ENCODE measurements around the gene C16orf46.

The C16orf46 gene

DNA sequence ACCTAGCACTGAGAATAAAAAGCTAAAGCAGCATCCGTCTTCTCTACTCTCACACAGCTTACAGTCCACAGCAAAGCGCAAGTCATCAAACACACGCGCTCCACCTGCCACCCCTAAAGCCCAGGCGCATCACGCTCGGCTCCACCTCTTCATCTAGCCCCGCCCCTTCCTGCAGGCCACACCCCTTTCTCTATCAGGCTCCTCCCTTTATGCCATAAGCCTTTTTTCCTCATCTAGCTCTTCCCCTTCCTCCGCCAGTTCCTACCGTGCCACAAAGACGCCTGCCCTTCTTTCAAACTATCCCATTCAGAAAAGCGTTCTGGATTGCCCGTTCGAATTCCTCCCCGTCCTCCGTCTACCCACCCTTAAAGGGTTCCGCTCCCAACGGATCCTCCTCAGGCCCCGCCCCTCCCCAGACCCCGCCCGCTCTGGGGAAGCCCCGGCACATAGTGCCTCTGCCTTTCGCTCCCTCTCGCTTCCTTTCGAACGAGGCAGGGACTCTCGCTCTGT, 417 bp downstream of the C16orf46 start:
- DNase-seq = peak in 52 of 56 donors; percentile 60 to 100 (median 95)

DNA sequence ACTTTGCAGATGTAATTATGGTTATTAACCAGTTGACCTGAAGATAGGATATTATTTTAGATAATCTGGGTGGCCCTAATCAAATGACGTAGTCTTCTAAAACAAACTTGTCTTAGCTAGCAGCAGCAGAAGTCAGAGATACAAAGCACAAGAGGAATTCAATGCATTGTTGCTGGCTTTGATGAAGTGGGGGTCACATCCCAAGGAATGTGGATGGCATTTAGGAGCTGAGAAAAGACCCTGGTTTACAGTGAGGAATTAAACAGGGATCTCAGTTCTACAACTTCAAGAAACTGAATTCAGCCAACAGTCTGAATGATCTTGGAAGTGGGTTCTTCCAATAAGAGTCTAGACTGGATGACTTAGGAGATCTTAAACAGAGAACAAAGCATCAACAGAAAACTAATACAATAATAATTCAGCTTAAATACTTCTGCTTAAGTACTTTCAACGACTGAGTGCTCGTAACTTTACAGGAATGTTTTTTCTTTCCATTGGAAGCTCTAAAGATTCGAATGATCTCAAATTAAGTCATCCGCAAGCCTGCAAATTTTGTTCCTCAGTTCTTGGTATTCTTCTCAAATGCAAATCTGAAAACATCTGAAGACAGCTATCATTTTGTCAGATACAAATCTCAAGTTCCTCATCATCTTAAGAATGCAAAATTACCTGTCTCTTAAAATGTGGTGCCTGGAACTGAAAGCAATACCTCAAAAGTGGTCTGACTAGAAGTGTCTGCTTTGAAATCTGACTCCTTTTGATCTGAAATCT, 3.3 kb downstream of the C16orf46 start:
- DNase-seq = no peak

DNA sequence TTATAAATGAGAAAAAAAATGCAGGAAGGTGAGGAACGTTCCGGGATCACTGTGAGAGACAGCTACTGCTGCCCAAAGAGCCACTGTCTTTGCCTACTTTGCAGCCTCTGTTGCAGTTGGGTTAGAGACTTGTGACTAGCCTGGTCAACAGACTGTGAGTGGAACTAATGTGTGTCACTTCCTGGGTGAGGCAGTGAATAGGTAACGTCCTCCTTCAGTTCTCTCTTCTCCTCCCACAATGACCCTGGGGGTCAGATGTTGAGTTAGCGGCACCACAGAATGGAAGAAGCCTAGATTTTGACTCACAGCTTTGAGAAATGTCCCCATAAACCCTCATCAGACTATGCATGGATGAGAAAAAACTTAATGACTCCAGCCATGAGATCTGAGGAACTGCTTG, 5.2 kb downstream of the C16orf46 start:
- DNase-seq = no peak

DNA sequence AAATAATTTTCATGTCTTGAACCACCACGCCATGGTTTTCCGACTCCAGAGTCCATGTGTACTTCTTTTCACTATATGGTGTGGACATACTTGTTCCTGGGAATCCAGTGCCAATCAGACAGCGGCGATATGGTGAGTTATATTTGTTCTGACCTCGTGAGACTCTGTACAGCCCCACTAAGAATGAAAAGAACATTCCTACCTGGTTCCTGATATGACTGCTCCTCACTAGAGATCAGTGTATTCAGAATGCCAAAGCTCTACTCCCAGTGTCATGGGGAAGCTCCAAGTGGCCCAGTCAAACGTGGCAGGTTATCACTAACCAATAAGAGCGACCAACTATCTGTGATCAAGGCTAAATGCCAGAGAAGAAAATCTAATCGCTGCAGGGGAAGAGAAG, 6.1 kb downstream of the C16orf46 start:
- no peak for DNase-seq

DNA sequence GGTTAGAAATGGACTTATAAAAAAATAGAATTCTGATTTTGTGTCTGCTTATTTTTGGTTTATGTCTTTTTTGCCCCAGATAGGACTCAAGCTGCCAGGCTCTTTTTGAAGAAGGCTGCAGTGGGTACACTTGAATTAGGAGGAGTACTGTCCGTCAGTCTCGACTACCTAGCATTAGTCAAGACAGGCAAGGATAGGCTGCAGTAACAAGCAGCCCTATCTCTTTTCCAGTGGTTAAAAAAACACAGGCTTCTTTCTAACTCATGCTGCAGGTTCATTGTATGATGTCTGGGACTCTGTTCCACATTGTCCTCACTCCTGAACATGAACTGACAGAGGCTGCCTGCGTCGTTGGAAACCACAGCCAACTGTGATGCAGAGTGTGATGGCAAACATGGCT, 8.0 kb downstream of the C16orf46 start:
- DNase-seq = no peak

DNA sequence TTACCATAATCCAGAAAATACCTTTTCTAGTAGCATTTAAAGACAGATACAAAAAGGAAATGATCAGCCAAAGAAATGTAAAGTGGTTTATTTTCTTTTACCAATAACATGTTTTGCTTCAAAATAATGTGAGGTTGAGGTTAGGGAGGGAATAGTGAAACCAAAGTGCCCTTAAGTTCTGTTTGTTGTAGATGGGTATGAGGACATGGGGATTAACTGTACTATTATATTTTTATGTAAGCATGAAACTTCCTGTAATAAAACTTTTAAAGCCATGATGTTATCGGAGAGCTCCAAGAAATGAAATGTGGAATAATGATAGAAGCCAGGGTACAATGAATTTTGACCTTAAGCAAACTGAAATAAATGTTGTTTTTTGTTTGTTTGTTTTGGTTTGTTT, 9.9 kb downstream of the C16orf46 start:
- no peak for DNase-seq

DNA sequence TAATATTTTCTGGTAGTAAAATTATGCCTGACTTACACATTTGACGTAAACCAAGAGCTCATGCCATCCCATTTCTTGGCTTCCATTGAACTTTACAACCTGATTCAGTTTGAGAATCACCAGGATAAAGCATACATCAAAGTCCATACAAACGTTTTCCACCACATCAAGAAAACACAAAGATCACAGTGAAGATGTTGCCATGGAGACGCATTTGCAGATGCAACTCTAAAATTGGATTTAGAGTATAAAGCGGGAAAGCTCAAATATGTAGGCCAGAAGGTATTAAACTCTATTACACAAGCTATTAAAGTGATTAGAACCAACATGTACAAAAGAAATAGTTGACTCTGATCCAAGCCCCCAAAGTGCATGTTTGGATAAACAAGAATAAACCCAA, 10.4 kb downstream of the C16orf46 start:
- DNase-seq = no peak

DNA sequence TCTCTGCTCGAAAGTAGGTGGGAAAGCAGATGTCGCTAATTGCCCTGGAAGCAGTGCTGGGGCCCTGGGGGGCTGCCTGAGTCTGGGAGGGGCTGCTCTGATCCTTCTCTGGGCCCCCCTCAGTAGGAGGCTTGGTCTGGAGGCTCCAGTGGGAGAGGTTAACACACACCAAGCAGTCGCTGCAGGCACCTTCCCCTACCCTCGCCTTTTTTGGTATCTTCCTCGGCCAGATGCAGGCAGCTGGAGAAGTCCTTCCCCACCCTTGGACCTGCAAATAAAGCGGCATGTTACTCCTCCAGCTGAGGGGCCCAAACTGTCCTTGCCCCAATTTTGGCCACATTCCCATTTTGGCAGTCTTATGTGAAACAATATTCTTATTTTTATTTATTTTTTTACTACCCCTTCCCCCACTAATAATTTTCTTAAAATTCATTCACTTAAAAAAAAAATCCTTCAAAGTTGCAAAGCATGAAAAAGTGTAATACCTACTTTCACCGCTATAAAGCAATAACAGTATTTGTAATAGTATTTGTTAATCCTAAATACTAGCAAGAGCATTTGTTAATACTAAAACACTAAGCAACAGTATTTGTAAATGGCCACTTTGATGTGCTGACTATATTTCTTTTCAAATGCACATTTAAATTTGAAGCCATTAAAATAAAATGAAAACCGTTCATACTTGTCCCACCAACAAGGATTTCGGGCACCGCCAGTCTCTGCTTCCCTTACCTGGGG, 15.0 kb downstream of the C16orf46 start:
- no peak for DNase-seq

DNA sequence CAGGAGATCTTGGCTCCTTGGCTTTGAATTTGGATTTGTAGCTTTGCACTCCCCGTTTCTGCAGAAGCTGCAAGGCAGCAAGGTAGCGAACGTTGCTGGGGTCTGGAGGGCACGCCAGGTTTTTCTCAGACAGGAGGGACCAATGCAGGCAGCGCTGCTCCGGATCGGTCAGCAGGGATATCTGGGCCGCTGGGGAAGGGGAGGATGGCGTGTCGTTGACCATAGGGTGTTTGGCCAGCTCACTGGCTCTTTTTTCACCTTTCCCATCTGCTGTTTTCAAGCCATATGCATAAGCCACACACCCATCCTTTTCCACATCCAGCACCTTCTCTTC, 15.8 kb downstream of the C16orf46 start:
- no peak for DNase-seq

DNA sequence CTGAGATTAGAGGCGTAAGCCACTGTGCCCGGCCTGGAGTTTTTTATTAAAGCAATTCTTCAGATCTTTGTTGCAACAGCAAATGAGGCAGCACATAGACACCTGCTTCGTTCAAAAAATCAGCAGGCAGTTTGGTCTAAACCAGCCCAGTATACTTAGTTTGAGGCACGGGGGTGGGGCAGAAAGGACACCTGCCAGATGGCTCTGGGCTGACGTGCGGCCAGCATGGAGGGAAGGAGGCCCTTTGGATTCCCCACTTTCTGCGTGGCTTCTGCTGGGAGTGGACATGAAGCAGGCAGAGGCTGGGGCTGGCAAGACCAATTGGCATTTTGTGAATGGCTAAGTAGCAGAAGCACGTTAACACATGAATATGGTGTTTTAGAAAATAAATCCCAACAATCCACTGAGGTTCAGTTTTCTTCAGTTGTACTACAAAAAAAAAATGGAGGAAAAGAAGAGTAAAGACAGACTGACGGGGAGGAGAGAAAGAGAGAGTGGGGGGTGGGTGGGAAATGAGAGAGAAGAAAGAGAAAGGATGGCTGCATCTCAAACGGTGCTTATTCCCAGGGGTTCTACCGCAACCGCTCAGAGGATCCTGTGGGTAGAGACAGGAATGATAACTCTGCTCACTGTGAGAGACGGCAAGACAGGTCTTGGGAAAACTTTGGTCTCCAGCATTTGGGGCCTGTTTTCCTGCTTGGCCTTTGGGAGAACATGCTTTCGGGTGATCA, 16.3 kb downstream of the C16orf46 start:
- no peak for DNase-seq

DNA sequence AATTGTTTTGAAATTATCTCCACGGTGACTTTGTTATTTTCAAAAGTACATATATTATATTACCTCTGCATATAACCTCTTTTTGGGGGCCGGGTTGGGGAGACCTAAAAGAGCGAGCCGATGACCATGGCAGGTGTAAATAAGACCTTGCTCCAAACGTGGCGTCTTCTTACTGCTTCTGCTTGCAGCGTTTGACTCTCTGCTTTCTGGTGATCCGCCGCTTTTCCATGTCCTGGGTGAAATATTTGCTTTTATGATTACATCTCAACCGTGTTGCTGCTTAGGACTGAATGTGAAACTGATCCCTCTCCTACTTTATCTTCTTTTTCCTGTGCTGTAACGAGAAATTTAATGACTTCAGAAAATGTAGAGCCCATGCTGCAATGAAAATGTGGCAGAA, 23.3 kb downstream of the C16orf46 start:
- DNase-seq = no peak

DNA sequence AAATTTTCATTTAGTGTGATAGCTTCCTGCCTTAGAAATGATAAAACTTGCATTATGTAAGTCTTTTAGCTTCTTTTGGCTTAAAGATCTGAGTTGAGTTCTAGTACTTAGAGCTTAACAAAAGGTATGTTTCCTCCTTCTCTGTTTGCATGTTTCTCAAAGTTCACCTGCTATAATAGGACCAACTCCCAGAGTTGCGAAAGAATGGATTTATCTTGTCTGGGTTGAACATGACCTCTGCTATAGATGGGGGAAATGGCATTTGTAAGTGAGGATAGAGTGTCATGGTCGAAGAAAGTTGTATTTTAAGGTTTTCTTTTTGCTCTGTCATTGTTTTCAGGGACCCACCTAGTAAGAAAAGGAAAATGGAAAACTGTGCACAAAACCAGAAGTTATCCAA, 34.2 kb downstream of the C16orf46 start:
- no peak for DNase-seq

DNA sequence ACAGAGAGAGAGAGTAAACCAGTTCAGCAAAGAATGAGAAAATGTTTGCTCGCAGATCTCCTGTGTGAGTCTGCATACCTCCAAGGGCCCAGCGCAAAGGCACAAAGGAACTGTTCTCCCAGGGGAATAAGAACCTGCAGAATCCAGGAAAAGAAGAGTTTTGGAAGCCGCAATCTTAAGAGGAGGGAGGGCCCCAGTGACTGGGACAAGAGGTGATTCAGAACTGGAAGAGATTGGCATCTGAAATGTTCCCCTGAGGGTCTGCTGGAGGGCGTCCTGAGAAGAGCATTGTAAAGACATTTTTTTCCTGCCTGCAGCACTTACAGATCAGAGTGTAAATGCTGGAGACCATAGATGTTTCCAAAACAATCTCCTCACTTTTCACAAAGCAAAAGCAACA, 35.3 kb downstream of the C16orf46 start:
- no peak for DNase-seq

DNA sequence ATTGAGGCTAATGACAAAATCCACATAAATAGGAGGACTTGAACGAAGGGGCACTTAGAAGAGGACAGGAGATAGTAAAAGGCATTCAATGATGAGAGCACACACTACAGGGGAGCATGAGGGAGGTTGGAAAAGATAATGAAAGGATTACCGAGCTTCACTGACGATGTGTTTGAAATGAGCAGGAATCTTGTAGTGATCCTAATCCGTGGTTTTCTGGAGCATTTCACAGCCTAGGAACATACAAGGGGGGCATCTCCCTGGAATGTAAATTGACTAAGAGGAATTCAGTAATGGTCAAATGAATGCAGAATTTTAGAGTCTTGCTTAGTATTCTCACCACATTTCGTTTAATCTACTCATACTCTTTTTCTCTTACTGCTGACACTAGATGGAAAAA, 36.2 kb downstream of the C16orf46 start:
- DNase-seq = no peak

DNA sequence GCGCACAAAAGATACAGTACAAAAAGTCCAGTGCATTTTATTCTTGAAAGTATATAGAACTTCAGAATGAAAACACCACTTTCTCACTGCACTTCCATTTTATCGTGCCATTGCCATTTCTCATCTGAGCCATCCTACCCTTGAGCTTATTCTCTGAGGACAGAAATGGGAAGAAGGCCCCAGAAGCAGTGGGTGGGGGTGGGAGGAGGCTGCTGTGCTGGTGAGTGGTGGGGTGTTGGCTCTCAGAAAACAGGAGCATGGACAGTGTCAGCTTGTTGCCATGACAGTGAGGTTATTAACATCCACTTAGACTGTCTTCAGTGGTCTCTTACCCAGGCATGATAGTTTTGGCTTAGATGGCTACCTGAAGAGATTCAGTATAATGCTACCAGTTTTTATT, 36.9 kb downstream of the C16orf46 start:
- no peak for DNase-seq

DNA sequence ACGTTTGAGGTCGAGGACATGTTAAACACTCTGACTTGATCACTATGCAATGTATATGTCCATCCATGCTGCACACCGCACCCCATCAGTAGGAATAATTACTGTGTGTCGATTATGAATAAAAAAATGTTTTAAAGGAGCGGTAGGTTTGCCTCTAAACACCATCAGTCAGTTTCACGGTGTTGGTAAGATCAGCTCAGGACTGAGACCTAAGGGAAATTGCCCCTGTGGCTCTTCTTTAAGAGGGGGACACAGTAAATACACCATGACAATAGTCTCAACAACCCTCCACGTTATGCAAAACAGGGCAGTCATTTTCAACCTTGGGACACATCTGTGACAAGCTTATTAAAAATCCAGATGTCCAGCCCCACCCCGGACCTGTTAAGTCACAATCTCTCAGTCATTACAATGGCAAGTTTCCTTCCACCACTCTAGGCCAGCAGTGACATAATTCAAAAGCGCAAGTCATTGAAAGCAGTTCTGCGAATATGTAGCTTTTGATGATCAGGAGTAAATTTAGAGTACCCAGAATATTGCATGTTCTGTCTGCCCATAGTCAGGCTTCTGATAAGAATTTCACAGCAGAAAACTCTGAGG, 40.2 kb downstream of the C16orf46 start:
- DNase-seq = no peak

DNA sequence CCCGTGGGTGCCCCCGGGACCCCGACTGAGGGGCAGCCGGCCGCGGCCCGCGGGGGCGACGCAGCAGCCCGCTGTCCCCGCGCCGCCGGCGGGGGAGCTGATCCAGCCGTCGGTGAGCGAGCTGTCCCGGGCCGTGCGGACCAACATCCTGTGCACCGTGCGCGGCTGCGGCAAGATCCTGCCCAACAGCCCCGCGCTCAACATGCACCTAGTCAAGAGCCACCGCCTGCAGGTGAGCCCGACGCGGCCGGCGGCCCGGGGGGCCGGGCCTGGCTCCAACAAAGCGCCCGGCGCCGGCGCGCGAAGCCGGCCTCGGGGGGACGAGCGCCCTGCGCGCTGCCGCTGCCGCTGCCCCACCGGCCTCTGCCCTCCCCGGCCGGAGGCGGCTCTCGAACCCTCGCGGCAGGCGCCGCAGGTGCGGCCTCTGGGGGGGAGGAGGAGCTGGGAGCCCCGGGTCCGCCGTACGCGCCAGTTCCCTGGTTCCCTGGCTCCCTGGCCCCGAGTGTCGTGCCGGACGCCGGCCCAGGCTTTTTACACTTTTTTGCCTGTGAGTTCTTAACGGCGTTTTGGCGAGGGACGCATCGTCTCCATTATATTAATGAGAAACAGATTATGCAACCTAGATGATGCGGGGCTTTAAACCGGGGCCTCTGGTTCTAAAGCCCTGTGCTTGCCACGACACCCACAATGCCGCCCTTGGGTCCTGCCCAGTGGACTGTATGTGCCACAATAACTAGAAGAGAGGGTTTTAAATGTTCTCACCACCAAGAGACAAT, 40.9 kb downstream of the C16orf46 start:
- DNase-seq = peak in 26 of 56 donors; percentile 3 to 54 (median 34)

DNA sequence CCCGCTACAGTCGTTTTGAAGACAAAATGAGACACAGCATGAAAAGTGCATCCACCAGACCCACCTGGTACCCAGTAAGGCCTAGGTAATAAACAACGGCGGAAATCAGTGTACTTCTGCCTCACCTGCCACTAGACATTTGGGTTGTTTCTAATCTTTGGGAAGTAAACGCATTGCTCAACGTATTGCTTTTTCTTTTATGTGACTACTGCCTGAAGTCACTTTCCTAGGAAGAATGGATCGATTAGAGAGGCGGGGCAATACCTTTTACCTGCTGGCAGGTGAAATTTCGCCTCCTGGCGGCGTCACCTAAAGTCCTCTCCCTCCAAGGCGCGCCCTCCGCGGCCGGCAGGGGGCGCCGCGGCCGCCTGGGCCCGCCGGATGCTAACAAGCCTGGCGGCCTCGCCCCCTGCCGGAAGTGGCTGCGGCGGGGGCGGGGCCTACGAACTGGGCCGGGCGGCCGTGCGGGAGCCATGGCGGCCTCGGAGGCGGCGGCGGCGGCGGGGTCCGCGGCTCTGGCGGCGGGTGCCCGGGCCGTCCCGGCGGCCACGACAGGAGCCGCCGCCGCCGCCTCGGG, 41.6 kb downstream of the C16orf46 start, which contains the start of gene ATMIN:
Gene ATMIN, plus strand, starts transcription at position 445 of the 577 bp plus-strand sequence. Its CDS starts 29 bp downstream, at position 474.
- peak in 51 of 56 donors; percentile 11 to 84 (median 55) for DNase-seq

DNA sequence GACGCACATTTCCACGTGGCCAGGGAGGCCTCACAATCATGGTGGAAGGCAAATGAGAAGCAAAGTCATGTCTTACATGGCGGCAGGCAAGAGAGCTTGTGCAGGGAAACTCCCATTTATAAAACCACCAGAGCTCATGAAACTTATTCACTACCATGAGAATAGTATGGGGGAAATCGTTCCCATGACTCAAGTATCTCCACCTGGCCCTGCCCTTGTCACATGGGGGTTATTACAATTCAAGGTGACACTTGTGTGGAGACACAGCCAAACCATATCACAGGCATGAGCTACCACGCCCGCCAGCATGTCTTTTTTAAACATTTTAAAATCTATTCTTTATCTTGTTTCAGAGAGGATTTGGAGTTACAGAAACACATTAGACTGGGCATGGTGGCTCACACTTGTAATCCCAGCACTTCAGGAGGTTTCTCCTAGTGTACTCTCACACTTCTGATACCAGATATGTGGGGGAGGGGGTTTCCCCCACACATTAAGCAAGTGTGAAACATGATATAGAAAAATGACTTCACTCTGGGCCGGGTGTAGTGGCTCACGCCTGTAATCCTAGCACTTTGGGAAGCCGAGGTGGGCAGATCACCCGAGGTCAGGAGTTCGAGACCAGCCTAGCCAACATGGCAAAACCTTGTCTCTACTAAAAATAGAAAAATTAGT, 47.0 kb downstream of the C16orf46 start:
- no peak for DNase-seq

DNA sequence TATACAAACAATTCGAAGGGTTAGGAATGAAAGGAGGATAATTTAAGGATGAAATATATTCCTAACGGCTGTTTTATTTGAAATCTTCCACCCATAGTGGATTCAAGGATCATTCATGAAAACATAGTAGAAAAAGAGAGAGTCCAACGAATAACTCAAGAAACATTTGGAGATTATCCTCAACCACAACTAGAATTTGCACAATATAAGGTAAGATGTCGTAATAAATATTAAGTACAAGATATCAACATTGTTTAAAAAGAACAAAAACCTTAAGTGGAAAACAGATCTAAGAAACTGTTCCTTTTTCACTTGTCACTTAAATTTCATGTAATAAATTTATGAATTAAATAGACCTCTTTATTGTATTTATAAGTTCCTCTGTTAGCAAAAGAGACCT, 50.6 kb downstream of the C16orf46 start:
- DNase-seq = no peak

Measured in amygdala (tissue), 56 donors.